ENCODE results near the gene TEX11.

TEX11 gene

DNA sequence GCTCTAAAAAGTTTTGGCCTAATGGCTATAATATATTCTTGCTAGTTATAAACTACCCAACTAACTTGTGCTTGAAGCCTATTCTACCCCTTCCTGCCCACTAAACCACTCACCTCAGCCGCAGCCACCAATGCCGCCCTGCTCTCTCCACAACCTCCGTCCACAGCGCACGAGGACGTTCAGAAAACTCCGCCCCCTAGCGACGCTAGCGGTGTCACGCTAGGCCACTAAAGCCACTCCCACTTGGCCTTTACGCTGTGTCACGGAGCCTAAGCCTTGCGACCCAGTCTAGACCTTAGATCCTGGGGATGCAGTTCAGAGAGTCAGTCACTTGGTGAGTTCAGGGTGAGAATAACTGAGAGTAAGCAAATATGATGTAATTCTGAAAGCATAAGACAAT lies at the start of gene TEX11:
TEX11 (minus strand) TSS at position 171 of the 400 bp plus-strand sequence. CDS start 922 bp downstream, outside the sequence.
- H3K4me3 ChIP-seq (ENCODE audit: low read depth, low read length) = no peak within 1 kb of the TSS
- TF ChIP-seq, protein P1, sequence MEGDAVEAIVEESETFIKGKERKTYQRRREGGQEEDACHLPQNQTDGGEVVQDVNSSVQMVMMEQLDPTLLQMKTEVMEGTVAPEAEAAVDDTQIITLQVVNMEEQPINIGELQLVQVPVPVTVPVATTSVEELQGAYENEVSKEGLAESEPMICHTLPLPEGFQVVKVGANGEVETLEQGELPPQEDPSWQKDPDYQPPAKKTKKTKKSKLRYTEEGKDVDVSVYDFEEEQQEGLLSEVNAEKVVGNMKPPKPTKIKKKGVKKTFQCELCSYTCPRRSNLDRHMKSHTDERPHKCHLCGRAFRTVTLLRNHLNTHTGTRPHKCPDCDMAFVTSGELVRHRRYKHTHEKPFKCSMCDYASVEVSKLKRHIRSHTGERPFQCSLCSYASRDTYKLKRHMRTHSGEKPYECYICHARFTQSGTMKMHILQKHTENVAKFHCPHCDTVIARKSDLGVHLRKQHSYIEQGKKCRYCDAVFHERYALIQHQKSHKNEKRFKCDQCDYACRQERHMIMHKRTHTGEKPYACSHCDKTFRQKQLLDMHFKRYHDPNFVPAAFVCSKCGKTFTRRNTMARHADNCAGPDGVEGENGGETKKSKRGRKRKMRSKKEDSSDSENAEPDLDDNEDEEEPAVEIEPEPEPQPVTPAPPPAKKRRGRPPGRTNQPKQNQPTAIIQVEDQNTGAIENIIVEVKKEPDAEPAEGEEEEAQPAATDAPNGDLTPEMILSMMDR (IDR thresholded peaks at IDR 0.05; ENCODE audit: insufficient read depth, low read length, missing control alignments) = no peak
- no peak for DNase-seq (ENCODE audit: low read depth, low spot score)
- POLR2A ChIA-PET = no interaction called here
- CTCF ChIA-PET = no interaction called here

DNA sequence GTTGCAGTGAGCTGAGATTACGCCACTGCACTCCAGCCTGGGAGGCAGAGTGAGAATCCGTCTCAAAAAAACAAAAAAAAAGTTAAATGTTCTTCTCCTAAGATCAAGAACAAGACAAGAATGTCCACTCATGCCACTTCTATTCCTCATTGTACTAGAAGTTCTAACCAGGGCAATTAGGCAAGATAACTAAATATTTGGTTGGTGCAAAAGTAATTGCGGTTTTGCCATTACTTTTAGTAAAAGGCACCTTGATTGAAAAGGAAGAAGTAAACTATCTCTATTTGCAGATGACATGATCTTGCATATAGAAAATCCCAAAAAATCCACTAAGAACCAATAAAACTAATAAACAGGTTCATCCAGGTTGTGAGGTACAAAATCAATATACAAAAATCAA lies 46.4 kb upstream of the TEX11 start:
- DNase-seq (ENCODE audit: low read depth, low spot score) = no peak
- POLR2A ChIA-PET = no interaction called here
- no peak overlapping the region for H3K4me3 ChIP-seq (ENCODE audit: low read depth, low read length)
- CTCF ChIA-PET = no interaction called here
- TF ChIP-seq, protein P1 (IDR thresholded peaks at IDR 0.05; ENCODE audit: insufficient read depth, low read length, missing control alignments) = no peak

DNA sequence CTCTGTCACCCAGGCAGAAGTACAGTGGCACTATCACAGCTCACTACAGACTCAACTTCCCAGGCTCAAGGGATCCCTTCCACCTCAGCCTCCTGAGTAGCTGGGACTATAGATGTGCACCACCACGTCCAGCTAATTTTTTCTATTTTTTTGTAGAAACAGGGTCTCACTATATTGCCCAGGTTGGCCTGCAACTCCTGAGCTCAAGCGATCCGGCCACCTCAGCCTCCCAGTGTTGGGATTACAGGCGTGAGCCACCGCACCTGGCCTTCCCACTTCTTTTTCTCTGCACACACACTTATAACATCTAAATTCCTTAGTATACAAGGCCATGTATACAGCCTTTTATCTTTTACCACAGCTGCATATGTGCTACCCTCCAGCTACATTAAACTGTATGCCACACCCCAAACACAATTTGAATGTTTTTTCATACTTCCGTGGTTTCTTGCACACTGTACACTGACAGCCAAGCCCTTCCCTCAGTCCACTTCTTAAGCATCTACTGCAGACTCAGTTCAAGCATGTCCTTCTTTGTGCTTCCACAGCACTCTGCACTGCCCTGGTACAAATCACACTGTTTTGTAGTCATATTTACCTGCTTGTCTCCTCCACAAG lies 15.9 kb upstream of the TEX11 start:
- ChIA-PET POLR2A (no interaction called here), CTCF (no interaction called here)
- DNase-seq (ENCODE audit: low read depth, low spot score) = no peak
- TF ChIP-seq, protein P1 (IDR thresholded peaks at IDR 0.05; ENCODE audit: insufficient read depth, low read length, missing control alignments) = no peak
- H3K4me3 ChIP-seq (ENCODE audit: low read depth, low read length) = no peak overlapping the region

DNA sequence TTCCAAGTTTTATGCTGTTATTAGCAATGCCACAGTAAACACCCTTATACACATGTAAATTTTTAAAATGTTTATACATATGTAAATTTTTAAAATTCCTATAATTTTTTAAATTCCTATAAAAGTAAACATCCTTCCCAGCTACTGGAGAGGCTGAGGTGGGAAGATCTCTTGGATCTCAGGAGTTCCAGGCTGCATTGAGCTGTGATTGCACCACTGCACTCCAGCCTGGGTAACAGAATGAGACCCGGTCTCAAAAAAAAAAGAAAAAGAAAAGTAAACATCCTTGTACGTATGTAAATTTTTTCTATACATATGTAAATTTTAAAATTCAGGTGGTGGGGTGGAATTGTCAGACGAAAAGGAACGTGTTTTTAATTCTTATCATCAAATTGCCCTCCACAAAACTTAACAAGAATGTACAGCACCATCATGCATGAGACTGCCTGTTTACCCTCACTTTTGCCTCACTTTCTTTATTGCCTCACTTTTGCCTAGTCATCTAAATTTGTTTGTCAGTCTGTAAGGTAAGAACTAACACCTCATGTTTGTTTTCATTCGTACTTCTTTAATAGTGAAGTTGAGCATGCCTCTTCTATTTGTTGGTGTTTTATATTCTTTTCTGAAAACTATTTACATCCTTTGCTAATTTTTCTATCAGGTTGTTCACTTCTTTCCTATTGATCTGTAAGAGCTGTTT lies 14.4 kb upstream of the TEX11 start:
- no peak overlapping the region for H3K4me3 ChIP-seq (ENCODE audit: low read depth, low read length)
- ChIA-PET CTCF (no interaction called here), POLR2A (no interaction called here)
- no peak for DNase-seq (ENCODE audit: low read depth, low spot score)
- TF ChIP-seq, protein P1 (IDR thresholded peaks at IDR 0.05; ENCODE audit: insufficient read depth, low read length, missing control alignments) = no peak

DNA sequence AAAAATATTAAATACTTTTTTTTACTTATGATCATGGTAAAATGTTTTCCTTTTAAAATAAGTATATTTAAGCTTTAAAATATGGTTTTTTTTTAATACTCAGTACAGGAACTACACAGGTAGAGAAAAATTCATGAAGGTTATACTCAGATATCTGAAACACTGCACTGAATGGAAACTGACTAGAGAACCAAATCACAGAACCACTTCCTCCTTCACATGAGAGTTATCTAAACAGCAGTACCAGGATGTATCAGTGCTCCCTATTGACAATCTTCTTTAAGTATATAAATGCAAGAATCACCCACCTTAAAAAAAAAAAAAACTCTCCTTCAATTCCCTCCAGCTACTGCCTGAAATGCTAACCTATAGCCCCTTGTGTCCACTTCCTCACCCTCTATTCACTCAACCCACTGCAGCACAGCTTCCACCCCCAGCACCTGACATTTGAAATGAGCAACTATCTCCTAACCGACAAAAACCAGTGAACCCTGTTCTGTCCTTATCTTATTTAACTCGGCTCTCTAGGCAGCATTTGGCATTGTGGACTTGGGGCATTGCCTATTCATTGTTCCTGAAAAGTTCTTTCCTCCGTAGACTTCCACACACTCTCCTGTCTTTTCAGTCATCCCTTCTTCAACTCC lies 13.3 kb upstream of the TEX11 start:
- DNase-seq (ENCODE audit: low read depth, low spot score) = no peak
- H3K4me3 ChIP-seq (ENCODE audit: low read depth, low read length) = no peak overlapping the region
- POLR2A ChIA-PET = no interaction called here
- CTCF ChIA-PET = no interaction called here
- TF ChIP-seq, protein P1 (IDR thresholded peaks at IDR 0.05; ENCODE audit: insufficient read depth, low read length, missing control alignments) = no peak

DNA sequence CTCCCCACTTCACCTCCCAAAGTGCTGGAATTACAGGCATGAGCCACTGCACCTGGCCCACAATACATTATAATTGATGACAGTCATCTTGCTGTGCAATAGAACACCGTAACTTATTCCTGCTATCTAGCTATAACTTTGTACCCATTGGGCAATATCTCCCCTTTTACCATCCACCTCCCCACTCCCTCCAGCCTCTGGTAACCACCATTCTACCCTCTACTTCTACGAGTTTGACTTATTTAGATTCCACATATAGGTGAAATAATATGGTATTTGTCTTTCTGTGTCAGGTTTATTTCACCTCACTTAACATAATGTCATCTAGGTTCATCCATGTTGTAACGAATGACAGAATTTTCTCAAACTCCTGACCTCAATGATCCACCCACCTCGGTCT lies 8.2 kb upstream of the TEX11 start:
- POLR2A ChIA-PET = no interaction called here
- TF ChIP-seq, protein P1 (IDR thresholded peaks at IDR 0.05; ENCODE audit: insufficient read depth, low read length, missing control alignments) = no peak
- no peak overlapping the region for H3K4me3 ChIP-seq (ENCODE audit: low read depth, low read length)
- no peak for DNase-seq (ENCODE audit: low read depth, low spot score)
- CTCF ChIA-PET = no interaction called here
